ENCODE results near the gene POLDIP3.

POLDIP3 gene, protein sequence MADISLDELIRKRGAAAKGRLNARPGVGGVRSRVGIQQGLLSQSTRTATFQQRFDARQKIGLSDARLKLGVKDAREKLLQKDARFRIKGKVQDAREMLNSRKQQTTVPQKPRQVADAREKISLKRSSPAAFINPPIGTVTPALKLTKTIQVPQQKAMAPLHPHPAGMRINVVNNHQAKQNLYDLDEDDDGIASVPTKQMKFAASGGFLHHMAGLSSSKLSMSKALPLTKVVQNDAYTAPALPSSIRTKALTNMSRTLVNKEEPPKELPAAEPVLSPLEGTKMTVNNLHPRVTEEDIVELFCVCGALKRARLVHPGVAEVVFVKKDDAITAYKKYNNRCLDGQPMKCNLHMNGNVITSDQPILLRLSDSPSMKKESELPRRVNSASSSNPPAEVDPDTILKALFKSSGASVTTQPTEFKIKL

DNA sequence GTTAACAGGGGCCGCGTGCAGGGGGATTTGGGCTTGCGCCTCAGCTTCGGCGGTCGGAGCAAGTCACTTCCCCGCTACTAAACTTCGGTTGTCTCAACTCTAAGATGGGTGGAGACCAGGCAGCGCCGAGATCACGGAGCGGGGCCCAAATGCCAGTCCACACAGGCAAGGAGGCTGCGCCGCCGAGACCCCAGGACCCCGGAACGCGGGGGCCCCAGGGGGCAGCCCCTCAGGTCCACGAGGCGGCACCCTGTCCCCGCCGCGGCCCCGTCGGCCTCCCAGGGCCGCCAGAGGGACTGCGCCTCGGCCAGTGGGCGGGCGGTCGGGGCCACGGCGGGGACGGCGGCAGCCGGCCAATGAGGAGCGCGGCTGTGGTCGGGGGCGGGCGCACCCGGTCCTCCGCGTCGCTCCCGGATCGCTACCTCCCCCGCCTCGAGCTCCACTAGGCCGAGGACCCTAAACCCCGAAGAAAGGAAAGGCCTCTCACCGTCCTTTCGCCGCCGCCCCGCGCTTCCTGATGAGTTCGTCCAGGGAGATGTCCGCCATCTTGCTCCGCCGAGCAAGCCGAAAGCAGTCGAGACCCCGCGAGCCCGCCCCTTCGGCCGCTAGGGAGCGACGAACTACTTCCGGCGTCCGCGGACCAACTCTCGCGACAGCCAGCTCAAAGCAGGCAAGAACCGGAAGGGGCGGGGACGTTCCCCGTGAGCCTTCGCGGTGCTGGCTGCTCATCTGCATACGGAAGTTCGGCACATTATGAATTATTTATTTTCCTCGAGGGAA, at the start of gene POLDIP3:
POLDIP3 (minus strand) TSS at position 572 of the 780 bp plus-strand sequence; CDS start at position 546, 26 bp downstream.
- DNase-seq = peak; percentile 96 to 98

DNA sequence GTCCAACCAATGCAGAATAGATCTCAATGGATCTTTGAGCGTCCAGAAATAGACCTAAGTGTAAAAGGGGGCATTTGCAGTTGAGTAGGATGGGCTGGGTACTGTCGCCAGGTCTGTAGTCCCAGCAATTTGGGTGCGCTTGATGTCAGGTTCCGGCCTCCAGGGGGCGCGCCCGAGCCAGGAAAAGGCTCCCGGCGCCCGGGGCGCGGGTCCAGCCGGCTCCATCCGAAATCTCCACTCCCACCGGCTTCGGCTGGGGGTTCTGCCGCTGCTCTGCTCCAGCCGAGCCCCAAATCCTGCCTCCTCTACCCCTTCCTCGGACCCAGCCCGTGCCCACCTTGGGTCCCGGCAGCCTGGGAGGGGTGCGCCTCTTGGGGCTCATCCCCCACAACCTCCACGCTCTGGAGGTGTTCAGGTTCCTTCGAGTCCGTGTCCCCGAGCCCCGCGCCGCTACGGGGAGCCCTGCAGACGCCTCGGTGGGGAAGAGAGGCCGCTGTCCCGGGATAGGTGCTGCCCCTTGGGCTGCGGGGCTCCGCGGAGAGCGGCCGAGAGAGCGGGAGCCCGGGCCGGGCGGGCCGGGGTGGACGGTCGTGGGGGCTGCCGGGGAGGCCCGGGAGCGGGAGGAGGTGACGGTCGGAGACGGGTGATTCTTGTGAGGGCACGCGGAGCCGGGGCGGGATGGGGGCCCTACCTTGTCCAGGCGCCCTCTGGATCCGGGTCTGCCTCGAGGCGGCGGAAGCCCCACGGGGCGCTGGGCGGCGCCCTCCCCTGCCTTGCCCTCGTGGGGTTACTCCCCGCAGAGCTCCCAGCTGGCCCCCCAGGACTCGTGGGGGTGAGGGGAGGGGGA, 47.5 kb upstream of the POLDIP3 start:
- DNase-seq = peak; percentile 52 to 69

DNA sequence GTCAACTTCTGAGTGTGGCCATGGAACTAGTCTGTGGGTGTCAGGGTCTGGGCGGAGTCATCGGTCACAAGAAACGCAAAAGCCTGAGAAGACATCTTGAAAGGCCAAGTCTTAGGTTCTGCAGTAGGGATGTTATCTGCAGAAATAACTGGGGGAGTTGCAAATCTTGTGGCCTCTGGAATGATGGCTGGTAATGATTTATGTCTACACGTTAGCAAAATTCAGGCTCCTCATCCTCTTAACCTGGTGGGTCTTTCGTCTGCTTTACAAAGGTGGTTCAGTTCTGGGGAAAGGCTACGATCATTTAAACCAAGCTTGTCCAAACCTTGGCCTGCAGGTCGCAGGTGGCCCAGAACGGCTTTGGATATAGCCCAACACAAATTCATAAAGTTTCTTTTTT, 41.9 kb upstream of the POLDIP3 start:
- DNase-seq = no peak

DNA sequence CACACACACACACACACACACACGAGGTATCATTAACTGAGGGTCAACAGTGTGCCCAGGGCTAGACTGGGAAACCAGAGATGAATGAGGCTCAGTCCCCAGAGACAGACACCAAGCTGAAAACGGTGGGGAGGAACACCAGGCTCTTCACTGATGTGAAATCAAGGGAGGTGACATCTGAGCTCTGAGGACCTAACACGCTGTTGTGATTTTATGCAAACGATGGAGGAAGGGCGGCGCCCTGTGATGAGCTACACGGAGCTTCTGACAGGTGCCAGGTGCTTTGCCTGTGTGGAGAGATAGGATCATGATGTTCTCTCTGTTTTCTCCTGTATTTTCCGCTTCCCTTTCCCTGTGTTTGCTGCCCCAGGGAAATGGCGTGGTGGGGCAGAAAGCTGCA, 41.0 kb upstream of the POLDIP3 start:
- no peak for DNase-seq

DNA sequence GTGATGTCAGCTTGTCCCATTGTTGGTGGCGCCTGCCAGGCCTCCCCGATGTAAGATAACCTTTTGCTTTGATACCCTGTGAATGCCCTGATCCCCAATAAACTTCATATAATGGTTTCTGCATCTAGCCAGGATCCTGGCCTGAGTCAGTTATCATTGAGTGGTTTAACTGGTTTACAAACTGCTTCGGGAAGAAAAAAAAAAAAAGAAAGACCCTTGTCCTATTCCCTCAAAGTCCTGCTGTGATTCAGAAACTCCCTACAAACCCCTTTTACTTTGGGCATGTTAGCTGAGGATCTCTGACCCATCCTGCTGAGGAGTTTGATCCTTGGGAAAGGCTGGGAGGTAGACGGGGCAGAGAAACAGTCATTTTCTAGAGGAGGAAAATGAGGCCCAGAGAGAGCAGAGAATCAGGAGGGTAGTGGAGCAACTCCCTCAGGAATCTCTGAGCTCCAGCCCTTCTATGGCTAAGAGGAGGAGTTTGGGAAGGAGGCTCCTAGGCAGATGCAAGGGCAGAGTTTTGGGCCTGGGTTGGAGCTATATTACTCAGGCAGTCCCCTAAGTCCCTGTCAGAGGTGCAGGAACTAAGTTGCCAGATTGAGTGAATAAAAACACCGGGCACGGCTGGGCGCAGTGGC, 39.9 kb upstream of the POLDIP3 start:
- no peak for DNase-seq

DNA sequence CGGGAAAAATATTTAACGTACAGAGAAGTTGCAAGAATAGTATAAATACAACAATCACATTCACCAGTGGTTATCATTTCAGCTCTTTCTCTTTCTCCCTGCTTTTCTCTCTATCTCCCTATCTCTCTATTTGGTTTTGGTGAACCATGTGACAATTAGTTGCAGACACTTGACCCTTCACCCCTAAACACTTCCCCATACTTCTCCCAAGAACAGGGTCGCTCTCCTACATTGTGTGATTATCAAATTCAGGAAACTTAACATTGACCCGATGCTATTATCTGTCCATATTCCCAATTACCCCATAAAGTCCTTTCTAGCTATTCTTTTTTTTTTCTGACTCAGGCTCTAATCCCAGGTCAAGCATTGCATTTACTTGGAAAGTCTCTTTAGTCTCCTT, 39.3 kb upstream of the POLDIP3 start:
- no peak for DNase-seq

DNA sequence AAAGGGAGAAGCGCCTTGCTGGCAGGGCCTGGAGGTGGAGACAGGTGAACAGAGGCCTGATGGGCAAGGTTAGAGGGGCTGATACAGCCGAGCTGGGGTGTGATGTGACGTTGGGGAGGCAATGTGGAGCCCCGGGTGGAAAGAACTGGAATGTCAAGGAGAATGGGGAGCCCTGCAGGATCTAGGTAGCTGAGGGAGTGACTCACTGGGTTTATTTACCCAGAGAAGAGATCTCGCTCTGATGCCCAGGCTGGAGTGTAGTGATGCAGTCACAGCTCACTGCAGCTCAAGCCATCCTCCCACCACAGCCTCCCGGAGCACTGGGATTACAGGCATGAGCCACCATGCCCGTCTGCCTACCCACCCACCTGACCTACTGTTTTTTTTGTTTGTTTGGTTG, 36.5 kb upstream of the POLDIP3 start:
- DNase-seq = no peak

DNA sequence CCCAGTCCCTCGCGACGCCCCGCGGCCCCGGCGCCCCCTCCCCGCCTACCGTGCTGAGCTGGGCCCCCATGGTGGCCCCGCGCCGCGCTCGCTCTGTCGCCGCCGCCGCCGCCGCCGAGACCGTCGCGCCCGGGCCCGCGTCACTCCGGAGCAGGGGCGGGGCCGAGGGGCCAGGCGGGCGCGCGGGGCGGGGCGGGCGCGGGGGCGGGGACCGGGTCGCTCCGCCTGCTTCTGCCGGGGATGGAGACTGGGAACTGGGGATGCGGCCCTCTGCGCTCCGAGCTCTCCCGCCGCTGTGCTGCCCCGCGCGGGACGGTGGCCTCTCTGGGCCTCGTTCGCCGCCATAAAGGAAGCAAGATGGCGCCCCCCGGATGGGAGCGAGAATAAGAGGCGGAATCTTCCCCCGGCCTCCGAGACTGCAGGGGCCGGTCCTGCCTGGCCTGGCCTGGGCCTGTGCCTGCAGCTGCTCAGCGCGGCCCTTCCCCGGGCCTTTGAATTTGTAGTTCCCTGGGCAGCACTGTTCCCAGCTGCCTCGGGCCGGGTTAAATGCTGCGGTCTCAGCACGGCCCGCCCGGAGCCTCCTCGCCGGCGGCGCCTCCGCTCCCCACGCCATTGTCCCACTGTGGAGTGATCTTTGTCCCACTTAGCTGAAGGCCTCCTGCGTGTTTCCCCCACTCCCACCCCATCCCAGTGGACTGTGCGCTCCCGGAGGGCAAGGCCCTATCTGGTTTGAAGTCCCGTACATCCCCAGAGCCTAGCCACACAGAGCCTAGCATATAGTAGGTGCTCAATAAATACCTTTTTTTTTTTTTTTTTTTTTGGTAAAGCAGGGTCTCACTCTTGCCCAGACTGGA, 34.8 kb upstream of the POLDIP3 start, which contains the start of gene CYB5R3:
CYB5R3 (minus strand) TSS at position 147 of the 854 bp plus-strand sequence; CDS start at position 70, 77 bp downstream.
- peak; percentile 73 to 80 for DNase-seq

DNA sequence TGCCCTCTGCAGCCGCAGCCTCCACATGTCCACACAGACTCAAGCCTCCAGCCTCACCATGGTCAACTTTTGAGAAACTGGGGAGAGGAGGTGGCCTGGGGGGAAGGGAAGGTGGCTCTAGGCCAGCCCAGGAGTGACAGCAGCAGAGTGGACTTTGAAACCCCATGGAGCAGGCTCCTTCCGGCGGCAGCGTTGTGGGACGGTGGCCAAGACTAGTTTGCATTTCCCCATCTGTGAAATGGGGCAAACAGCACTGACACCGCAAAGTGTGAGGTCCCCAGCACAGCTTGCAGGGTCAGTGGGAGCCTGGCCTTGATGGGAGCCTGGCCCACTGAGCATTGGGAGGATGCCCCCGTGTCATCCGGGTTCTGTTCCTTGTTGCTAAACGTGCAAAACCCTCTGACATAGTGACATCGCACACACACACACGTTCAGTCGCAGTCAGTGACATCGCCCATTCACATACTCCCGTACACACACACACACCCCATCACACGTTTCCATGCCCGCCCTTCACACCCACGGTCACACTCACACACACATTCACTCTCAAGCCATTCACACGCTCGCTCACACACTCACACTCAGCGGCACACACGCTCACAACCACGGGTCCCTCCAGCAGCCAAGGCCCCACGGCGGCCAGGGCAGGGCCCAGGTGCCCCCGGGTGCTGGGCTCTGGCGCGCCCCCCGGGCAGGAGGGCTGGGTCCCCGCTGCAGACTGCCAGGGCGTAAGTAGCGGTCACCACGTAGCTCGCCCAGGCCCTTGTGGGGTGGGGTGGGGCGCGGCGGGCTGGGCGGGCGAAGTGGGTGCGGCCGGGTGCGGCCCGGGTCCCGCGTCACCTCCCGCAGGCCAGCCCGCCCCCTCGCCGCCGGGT, 33.9 kb upstream of the POLDIP3 start:
- no peak for DNase-seq

DNA sequence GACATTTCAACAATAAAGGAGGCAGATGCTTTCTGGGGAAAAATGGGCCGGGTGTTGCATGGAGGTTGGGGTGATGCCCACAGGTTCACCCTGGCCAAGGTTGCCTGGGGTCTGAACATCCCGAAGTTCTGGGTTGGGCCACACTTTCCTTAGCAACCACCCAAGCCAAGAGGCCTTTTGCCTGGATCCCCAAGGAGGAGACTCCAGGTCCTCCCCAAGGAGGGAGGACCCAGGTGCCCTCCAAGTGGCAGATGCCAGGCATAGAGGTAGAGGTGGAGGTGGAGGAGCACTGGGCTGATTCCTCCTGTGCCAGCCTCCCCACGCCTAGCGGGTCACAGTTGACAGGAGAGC, 33.3 kb upstream of the POLDIP3 start:
- no peak for DNase-seq

DNA sequence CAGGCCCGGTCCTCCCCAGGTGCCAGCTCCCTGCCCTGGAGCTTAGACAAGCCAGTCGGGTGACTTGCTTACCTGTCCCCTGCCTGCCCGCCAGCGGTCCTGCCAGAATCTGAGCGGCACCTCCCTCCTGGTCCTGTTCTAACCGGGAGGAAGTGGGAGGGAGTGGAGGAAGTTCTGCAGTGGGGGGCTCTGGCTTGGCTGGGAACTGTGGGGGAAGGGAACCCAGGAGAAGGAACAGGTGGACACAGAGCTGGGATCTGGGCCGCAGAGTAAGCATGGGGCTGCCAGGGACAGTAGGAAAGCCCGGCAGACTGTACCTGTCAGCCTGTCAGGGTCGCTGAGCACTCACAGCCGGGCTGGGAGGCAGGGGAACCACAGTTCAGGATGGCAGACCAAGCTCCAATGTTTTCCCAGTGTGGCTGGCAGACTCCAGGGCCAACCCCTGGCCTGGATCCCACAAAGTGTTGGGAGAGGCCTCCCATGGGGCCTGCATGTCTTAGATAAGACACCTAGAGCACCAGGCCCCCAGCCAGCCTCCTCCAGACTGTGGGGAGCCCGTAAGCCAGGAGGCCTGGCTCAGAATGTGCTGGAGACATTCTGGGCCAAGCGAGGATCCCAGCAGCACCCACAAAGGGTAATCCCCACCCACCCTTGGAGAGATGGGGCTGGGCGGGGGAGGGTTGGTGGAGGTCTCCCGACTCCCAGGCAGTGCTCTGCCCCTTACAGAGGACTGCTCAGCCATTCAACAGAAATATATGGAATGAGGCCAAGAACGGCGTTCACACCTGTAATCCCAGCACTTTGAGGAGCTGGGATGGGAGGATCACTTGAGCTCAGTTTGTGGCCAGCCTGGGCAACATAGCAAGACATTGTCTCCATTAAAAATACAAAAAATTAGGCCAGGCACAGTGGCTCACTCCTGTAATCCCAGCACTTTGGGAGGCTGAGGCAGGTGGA, 32.2 kb upstream of the POLDIP3 start:
- DNase-seq = no peak

DNA sequence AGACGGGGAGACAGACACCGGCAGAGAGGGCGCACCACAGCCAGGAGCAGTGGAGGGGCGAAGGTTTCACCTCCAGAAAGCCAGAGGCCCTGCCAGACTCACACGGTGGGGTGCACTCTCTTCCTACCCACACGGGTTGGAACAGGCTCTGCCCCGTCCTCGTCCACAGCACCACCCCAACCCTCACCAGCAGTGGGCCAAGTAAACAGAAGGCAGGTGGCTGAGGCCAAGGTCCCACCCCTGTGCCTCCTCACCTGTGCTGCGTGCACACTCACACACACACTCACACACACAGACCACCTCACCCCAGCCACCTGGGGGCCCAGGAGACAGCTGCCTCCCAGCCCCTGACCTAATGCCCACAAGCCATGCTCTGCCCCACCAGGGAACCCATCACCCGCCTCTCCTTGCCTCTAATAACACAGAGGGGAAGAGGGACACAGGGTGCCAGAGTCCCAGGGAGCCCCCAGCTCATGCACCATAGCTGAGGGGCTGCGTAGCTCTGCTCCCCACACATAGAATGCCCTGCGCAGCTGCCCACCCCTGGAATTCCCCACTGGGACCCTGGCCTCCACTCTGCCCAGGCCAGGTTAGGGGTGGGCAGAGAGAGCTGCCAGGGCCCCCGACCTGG, 31.4 kb upstream of the POLDIP3 start:
- no peak for DNase-seq

DNA sequence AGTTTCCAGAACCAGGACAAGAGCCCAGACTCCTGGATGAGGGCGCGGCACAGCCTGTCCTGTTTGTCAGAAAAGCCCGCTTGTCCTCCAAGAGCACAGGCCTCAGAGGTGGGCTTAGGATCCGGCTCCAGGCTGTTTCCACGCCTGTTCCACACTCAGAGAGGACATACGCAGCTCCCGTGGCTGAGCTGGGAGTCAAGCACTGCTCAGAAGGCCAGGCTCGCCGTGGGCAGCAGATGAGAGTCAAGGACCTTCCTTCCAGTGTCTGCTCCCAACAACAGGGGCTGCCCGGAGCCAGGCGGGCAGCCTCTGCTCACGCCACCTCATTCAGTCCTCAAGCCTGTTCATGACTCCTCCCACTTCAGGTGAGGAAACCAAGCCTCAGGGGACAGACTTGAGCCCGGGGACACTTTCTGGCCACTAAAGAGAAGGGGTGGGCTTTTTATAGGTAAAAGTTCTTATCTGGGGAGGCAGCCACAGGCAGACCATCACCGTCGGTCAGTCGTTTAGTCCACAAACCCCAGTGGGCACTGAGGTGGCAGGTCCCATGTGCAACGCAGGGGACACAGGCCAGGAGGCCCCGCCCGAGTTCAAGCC, 30.8 kb upstream of the POLDIP3 start:
- DNase-seq = no peak

DNA sequence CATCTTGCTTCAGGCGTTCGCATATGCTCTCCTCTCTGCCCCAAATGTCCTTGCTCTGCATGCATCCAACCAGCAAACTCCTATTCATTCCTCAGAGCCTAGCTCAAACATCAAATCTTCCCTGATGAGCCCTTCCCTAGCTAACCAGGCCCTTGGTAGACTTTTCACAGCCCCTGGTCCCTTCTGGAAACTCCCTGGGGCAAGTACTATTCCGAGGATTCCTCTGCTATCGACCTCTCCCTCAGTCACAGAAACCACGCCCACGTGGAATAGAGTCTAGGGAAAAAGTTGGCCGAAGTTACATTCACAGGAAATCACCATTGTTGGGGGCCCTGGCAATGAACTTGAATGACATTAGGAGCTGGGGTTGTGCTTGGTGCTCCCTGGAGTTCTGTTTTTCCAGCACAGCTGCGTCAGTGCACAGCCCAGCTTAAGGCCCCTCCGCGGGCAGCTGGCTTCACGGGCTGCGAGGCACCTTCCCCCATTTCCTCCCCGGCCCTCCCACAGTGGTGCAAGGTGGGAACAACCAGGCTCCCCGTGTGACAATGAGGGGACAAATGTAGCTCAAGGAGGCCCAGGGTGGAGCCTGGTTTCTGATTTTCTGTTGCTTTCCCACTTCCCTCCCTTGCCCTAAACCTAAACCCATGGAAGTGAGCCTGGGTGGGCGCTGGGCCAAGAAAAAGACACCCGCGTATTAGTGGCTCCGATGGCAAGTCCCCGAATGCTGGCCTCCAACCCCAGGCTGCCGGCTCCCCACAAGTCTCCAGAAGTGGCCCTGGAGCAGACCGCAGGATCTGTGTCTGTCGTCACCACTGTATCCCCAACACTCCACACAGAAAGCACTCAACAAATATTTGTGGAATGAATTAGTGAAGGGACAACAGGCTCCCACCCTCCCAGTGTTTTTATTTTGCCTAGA, 30.0 kb upstream of the POLDIP3 start:
- DNase-seq = no peak

DNA sequence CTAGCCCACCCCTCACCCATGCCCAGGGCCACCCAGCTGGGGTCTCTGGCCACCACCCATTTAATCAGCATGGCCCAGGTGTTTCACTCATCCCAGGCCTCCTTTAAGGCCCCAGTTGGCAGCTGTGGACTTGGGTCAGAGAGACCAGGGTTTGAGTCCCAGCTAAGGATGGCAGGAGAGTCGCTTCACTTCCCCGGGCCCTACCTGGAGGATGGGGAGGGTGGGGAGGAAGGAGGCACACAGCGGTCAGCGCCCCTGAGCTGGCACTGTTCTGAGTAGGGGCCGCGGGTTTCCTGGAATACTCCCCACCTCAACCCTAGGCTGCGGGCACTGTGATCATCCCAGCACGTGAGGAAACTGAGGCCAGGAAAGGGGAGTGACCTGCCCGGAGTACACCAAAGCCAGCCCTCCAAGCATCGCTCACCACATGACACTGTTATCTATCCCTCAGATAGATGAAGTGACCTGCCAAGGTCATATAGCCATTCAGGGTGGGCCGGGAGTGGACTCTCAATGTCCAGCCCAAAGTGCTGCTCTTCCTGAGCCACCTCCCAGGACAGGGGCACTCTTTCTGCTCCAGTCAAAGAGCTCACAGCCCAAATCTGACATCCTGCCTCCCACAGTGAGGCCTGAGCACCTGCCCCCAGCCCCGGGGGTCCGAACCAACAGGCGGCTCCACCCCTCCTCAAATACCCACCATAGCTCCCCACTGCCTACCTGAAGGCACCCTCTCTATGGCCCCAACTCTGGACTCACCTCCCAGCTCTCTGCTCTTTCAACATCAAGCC, 29.1 kb upstream of the POLDIP3 start:
- no peak for DNase-seq
